ENCODE measurements around the gene LEMD3.
A peak's percentile ranks its signal among the peaks of the same experiment; 100 is the strongest.

The LEMD3 gene

DNA sequence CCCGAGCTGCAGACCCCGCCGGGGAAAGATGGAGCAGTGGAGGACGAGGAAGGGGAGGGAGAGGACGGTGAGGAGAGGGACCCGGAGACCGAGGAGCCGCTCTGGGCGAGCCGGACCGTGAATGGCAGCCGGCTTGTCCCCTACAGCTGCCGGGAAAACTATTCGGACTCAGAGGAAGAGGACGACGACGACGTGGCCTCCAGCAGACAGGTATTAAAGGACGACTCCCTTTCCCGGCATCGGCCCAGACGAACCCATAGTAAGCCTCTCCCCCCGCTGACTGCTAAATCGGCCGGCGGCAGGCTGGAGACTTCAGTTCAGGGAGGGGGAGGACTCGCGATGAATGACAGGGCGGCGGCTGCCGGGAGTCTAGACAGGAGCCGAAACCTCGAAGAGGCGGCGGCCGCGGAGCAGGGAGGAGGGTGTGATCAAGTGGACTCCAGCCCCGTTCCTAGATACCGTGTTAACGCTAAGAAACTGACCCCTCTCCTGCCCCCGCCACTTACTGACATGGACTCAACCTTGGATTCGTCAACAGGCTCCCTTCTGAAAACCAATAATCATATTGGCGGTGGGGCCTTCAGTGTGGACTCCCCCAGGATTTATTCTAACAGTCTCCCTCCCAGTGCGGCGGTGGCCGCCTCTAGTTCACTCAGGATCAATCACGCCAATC lies 962 bp downstream of the LEMD3 start:
- peaks cover 12% of the 10 kb centered on the region; the same call in 1 of the 2 replicates for H3K36me3 ChIP-seq (ENCODE audit: control insufficient read depth, insufficient read depth, low read length)
- no peaks in the 10 kb centered on the region for H3K9me3 ChIP-seq (ENCODE audit: control insufficient read depth, insufficient read depth, low read depth, low read length)
- H3K27ac ChIP-seq (ENCODE audit: low read depth, low read length), result peak overlapping the region; percentile 96
- H3K9ac ChIP-seq (ENCODE audit: low read length), result peak overlapping the region; percentile 94
- H3K27me3 ChIP-seq (ENCODE audit: control insufficient read depth, insufficient read depth, low read length), result peaks cover 16% of the 10 kb centered on the region
- H3K4me3 ChIP-seq (ENCODE audit: low read depth, low read length), result peak overlapping the region; percentile 98
- H3K4me1 ChIP-seq (ENCODE audit: control insufficient read depth, insufficient read depth, low read length), result peaks cover 14% of the 10 kb centered on the region

DNA sequence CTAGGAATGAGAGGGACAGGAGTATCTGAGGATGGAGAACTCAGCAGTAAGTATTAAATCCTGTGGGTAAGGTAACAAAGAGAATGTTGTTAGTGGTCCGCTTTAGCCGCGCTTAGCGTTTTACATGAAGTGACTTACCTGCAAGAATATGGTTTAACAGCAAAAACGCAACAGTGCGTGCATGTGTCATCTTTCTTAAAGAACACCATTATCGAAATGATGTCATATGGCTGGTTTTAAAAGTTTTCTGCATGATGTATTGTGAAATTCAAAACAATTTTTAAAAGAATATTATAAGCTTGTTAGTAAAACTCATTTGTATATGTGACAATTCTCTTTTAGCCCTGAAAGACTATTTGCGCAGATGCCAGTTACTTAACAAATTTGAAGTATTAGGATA lies 1.7 kb downstream of the LEMD3 start:
- H3K27ac ChIP-seq (ENCODE audit: low read depth, low read length), result no peak overlapping the region
- peaks cover 14% of the 10 kb centered on the region for H3K36me3 ChIP-seq (ENCODE audit: control insufficient read depth, insufficient read depth, low read length)
- H3K9ac ChIP-seq (ENCODE audit: low read length), result peak overlapping the region; percentile 94
- H3K9me3 ChIP-seq (ENCODE audit: control insufficient read depth, insufficient read depth, low read depth, low read length), result no peaks in the 10 kb centered on the region
- peaks cover 15% of the 10 kb centered on the region for H3K27me3 ChIP-seq (ENCODE audit: control insufficient read depth, insufficient read depth, low read length)
- H3K4me1 ChIP-seq (ENCODE audit: control insufficient read depth, insufficient read depth, low read length), result peaks cover 14% of the 10 kb centered on the region
- peak overlapping the region; percentile 98 for H3K4me3 ChIP-seq (ENCODE audit: low read depth, low read length)

DNA sequence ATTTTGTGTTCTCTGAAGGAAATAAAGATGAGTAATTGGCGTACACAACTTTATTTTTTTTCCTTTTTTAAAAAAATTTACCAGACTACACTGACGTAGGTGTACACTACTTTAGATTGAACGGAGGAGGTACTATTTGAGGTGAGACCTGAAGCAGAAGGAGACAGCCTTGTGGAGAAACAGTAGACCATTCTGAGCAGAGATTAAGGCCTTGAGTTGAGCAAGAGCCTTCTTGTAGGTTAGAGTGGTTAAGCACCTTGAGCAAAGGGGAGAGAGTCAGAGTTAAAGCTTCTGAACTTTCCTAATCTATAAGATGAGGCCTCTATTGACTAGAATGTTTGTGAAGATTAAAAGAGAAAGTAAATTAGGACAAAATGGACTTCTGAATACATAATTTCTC lies 2.5 kb downstream of the LEMD3 start:
- Histone ChIP-seq H3K27me3 (ENCODE audit: control insufficient read depth, insufficient read depth, low read length) (peaks cover 12% of the 10 kb centered on the region), H3K4me1 (ENCODE audit: control insufficient read depth, insufficient read depth, low read length) (peaks cover 14% of the 10 kb centered on the region)

DNA sequence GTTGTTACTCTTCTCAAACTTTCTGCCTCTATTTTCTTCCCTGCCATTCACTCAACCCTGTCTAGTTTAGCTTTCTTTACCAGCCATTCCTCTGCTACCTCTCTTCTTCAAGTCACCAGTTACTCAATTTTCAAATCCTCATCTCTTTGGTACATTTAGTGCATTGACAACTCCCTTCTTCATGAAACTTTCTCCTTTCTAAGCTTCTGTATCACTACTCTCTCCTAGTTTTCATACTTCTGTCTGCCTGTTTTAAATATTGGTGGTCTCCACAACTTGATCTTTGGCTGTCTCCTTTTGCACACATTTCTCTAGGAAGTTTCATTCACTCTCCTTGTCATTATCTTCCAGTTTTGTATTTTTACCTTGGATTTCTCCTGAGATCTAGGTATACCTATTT lies 6.0 kb downstream of the LEMD3 start:
- Histone ChIP-seq H3K9ac (ENCODE audit: low read length) (no peak overlapping the region), H3K27me3 (ENCODE audit: control insufficient read depth, insufficient read depth, low read length) (no peaks in the 10 kb centered on the region), H3K9me3 (ENCODE audit: control insufficient read depth, insufficient read depth, low read depth, low read length) (no peaks in the 10 kb centered on the region), H3K36me3 (ENCODE audit: control insufficient read depth, insufficient read depth, low read length) (peaks cover 21% of the 10 kb centered on the region), H3K27ac (ENCODE audit: low read depth, low read length) (no peak overlapping the region), H3K4me3 (ENCODE audit: low read depth, low read length) (no peak overlapping the region), H3K4me1 (ENCODE audit: control insufficient read depth, insufficient read depth, low read length) (peaks cover 14% of the 10 kb centered on the region)

More for the DNA sequence above, 2.5 kb downstream of the LEMD3 start:
- H3K27ac ChIP-seq (ENCODE audit: low read depth, low read length), result no peak overlapping the region
- H3K4me3 ChIP-seq (ENCODE audit: low read depth, low read length), result peak overlapping the region; percentile 98
- no peaks in the 10 kb centered on the region for H3K9me3 ChIP-seq (ENCODE audit: control insufficient read depth, insufficient read depth, low read depth, low read length)
- no peak overlapping the region for H3K9ac ChIP-seq (ENCODE audit: low read length)
- H3K36me3 ChIP-seq (ENCODE audit: control insufficient read depth, insufficient read depth, low read length), result peaks cover 14% of the 10 kb centered on the region

DNA sequence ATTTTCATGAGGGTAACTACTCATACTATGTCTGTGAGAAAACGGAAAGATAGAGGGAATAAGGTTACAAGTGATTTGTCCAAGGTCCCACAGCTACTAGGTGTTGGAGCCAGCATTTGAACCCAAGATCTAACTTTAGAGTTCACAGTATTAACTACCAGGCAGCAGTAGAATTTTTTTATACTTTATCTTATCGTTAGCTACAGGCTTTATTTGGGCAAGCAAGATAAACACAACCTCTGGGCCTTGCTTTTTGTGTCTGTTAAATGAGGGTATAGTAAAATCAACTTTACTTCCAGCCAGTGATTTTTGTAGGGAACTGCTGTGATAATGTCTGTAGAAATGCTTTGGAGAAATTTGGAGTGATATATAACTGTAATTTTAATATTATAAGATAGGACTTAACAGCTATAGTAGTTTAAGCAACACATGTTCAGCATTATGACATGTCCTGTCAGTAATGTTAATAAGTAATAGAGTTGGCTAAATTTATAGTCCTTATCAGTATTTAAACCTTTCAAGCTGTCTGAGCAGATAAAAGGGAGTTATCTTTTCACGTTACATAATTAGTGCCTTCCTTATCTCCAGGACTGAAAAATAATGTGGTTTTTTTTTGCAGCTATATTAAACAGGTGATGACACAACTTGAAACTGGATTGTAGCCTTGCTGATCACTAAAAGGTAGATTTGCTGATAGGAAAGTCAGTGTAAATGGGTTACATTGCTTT lies 12.8 kb downstream of the LEMD3 start:
- Histone ChIP-seq H3K4me3 (ENCODE audit: low read depth, low read length) (no peak overlapping the region), H3K27ac (ENCODE audit: low read depth, low read length) (no peak overlapping the region), H3K9me3 (ENCODE audit: control insufficient read depth, insufficient read depth, low read depth, low read length) (no peaks in the 10 kb centered on the region), H3K27me3 (ENCODE audit: control insufficient read depth, insufficient read depth, low read length) (no peaks in the 10 kb centered on the region), H3K9ac (ENCODE audit: low read length) (no peak overlapping the region), H3K4me1 (ENCODE audit: control insufficient read depth, insufficient read depth, low read length) (no peaks in the 10 kb centered on the region), H3K36me3 (ENCODE audit: control insufficient read depth, insufficient read depth, low read length) (peaks cover 5% of the 10 kb centered on the region; the same call in 1 of the 2 replicates)

DNA sequence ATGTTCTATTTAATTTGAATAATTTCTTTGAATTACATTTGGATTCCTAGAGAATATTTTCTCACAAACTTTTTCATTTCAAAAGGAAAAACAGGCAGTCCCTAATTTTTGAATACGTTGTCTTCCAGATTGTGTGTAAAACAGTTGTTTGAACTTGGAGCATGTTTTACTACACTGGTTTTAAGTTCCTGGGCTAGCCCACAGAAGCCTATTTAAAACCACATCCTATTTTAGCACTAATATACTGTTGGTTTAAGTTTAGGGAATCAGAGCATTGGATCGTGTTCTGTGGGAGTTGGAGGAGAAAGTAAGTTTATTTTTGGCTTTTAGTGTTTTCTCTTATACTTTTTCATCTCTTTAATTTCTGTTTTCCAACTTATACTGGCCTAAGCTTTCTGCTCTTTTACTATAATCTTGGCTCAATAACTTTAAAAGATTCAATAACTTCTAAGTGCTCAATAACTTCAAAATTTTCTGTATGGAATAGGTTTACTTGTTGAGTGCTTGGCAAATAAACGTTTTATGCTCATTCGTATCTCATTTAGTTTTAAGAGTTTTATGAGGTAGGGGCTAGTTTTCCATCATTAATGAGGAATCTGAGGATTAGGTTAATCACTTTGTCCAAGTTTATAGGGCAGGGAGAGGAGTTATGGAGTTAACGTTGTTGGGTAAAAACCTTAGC lies 14.9 kb downstream of the LEMD3 start:
- Histone ChIP-seq H3K27ac (ENCODE audit: low read depth, low read length) (no peak overlapping the region), H3K27me3 (ENCODE audit: control insufficient read depth, insufficient read depth, low read length) (no peaks in the 10 kb centered on the region), H3K4me3 (ENCODE audit: low read depth, low read length) (no peak overlapping the region), H3K4me1 (ENCODE audit: control insufficient read depth, insufficient read depth, low read length) (no peaks in the 10 kb centered on the region; the same call in 1 of the 2 replicates), H3K9ac (ENCODE audit: low read length) (no peak overlapping the region), H3K36me3 (ENCODE audit: control insufficient read depth, insufficient read depth, low read length) (no peaks in the 10 kb centered on the region), H3K9me3 (ENCODE audit: control insufficient read depth, insufficient read depth, low read depth, low read length) (no peaks in the 10 kb centered on the region)

DNA sequence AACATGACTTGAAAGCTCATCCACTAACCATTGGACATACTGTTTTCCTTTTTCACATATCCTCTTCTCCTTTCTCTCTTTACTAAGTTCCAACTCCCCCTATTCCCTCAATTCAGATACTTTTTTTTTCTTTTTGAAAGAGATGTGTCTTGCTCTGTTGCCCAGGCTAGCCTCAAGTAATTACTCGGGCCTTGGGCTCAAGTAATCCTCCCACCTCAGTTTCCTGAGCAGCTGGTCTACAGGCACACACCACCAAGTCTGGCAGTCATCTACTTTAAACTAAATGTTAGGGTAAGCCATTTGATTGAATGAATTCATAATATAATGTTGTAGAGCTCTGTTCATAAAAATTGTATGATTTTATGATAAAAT lies 15.5 kb downstream of the LEMD3 start:
- Histone ChIP-seq H3K27ac (ENCODE audit: low read depth, low read length) (no peak overlapping the region), H3K4me3 (ENCODE audit: low read depth, low read length) (no peak overlapping the region), H3K9me3 (ENCODE audit: control insufficient read depth, insufficient read depth, low read depth, low read length) (no peaks in the 10 kb centered on the region), H3K9ac (ENCODE audit: low read length) (no peak overlapping the region), H3K27me3 (ENCODE audit: control insufficient read depth, insufficient read depth, low read length) (no peaks in the 10 kb centered on the region), H3K4me1 (ENCODE audit: control insufficient read depth, insufficient read depth, low read length) (no peaks in the 10 kb centered on the region; the same call in 1 of the 2 replicates), H3K36me3 (ENCODE audit: control insufficient read depth, insufficient read depth, low read length) (no peaks in the 10 kb centered on the region)

DNA sequence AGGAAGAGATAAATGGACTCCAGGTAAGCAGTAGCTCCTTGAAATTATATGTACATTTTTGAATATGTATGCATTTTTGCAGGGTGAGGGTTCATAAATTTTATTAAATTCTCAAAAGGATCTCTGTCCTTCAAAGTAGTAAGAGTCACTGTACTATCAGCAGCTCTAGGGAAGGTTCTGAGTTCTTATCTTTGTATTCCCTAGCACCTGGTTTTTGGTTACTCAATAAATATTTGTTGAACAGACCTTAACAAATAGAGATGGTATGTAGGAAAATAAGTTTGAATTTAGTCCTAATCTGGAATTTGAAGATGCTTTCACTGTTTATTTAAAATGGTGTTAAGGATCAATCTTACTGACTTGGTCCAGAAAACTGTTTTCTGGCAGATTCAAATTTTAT lies 18.3 kb downstream of the LEMD3 start:
- Histone ChIP-seq H3K36me3 (ENCODE audit: control insufficient read depth, insufficient read depth, low read length) (no peaks in the 10 kb centered on the region), H3K9ac (ENCODE audit: low read length) (no peak overlapping the region), H3K27ac (ENCODE audit: low read depth, low read length) (no peak overlapping the region), H3K4me3 (ENCODE audit: low read depth, low read length) (no peak overlapping the region), H3K9me3 (ENCODE audit: control insufficient read depth, insufficient read depth, low read depth, low read length) (no peaks in the 10 kb centered on the region), H3K27me3 (ENCODE audit: control insufficient read depth, insufficient read depth, low read length) (no peaks in the 10 kb centered on the region), H3K4me1 (ENCODE audit: control insufficient read depth, insufficient read depth, low read length) (no peaks in the 10 kb centered on the region; the same call in 1 of the 2 replicates)

DNA sequence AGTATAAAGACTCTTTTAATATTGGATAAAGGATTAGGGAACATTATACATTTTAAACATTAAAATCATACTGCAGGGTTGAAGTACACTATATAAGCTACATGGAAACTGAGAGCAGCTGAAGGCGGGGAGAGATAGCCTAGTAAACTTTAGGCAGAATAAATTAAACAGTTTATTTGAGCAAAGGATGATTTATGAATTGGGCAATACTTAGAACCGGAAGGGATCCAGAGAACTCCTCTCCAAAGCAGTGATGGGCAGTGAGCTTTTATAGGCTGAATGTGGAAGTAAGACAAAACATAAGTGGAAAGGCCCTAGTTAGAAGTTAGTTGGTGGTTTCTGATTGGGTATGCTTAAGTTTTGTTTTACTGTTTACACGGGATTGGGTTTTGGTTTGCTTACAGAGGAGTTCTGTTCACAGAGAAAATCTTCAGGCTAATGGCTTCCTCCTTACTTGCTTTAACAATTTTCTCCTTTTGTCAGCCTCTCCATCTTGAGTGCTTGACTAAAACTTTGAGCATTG lies 18.9 kb downstream of the LEMD3 start:
- Histone ChIP-seq H3K27ac (ENCODE audit: low read depth, low read length) (no peak overlapping the region), H3K36me3 (ENCODE audit: control insufficient read depth, insufficient read depth, low read length) (no peaks in the 10 kb centered on the region), H3K4me3 (ENCODE audit: low read depth, low read length) (no peak overlapping the region)

DNA sequence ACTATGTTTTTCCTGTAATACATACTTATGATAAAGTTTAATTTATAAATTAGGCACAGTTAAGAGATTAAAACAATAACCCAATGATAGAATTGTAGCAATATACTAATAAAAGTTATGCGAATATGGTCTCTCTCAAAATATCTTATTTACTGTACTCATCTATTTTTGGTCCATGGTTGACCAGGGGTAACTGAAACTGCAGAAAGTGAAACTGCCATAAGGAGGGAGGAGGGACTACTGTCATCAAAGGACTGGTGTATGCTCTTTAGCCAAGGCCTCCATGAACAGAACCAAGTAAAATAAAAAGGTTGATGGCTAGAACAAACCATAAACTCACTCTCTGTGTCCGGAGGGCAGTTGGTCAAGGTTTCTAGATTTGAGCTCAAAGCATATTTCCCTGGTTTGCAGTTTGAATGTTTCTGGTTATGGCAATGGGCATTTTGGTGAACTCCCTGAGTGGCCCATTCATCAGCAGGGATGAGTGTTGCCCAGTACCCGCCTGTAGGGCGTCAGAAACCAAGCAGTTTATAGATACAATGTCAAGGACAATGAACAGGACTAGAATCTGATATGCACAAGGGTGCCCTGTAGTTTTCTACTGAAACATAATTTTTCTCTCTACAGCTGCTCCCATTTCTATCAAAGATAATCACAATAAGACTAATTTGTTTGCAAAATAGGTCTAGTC lies 19.8 kb downstream of the LEMD3 start:
- no peaks in the 10 kb centered on the region for H3K27me3 ChIP-seq (ENCODE audit: control insufficient read depth, insufficient read depth, low read length)
- H3K9me3 ChIP-seq (ENCODE audit: control insufficient read depth, insufficient read depth, low read depth, low read length), result no peaks in the 10 kb centered on the region
- peaks cover 7% of the 10 kb centered on the region for H3K4me1 ChIP-seq (ENCODE audit: control insufficient read depth, insufficient read depth, low read length)
- no peak overlapping the region for H3K27ac ChIP-seq (ENCODE audit: low read depth, low read length)
- H3K4me3 ChIP-seq (ENCODE audit: low read depth, low read length), result no peak overlapping the region
- no peak overlapping the region for H3K9ac ChIP-seq (ENCODE audit: low read length)
- H3K36me3 ChIP-seq (ENCODE audit: control insufficient read depth, insufficient read depth, low read length), result no peaks in the 10 kb centered on the region

More for the DNA sequence above, 18.9 kb downstream of the LEMD3 start:
- Histone ChIP-seq H3K9ac (ENCODE audit: low read length) (no peak overlapping the region), H3K4me1 (ENCODE audit: control insufficient read depth, insufficient read depth, low read length) (peaks cover 5% of the 10 kb centered on the region), H3K9me3 (ENCODE audit: control insufficient read depth, insufficient read depth, low read depth, low read length) (no peaks in the 10 kb centered on the region), H3K27me3 (ENCODE audit: control insufficient read depth, insufficient read depth, low read length) (no peaks in the 10 kb centered on the region)
